GM19239 (cell line): ENCODE data around the gene DSCAM.

Experiments
- DNase-seq: peaks from one replicate; pipeline ENCODE4 v3.0.0; 2011; ENCODE audit warnings: low spot score; ENCODE audit not compliant: insufficient read length
- FAIRE-seq: peaks from 2 replicates; lab custom pipeline; 2011; peaks lifted over from hg19 to GRCh38; lab: Jason Lieb, UNC

The DSCAM gene

DNA sequence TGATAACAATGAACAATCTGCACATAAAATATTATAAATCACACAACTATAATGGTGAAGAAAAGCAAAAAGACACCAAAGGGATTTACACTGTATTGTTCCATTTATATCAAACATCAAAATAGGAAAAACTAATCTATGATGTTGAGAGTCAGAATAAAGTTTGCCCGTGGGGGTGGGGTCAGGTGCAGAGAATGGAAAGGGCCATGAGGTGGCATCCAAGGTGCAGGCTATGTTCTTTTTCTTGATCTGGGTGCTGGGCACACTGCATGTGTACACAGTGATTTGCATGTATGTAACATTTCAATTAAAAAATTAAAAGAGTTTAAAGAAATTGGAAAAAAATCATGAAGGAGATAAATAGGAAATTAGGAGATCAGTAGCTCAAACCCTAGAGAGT lies 127.3 kb downstream of the DSCAM start:
- no peak for DNase-seq
- no peak for FAIRE-seq

DNA sequence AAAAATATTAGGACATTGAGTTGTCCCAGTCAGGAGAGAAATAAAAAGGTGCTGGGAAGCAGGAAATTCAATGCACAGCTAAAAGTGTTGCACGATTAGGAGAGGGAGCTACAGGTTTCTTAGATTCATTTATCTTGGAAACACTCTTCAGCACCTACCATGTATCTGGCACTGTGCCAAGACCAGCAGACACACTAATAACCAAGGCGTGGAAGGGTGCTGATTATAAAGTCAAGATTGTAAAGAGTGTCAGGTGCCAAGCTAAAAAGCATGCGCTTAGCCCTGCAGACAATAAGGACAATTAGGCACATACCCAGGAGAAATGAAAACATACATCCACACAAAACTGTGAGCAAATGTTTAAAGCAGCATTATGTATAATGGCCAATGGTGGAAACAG lies 129.9 kb downstream of the DSCAM start:
- DNase-seq (no peak), FAIRE-seq (no peak)

DNA sequence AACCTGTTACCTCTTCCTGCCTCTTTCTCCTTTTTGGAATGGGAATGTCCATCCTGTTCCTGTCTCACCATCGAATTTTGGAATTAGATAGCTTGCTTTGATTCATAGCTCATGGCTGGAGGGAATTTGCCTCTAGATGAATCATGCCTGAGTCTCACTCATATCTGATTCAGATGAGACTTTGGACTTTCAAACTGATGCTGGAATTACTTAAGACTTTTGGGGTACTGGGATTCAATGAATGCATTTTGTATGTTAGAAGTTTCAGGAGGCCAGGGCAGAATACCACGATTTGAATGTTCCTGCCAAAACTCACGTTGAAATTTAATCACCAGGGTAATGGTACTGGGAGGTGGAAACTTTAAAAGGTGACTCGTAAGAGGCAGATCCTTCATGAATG lies 132.4 kb downstream of the DSCAM start:
- no peak for DNase-seq
- no peak for FAIRE-seq

DNA sequence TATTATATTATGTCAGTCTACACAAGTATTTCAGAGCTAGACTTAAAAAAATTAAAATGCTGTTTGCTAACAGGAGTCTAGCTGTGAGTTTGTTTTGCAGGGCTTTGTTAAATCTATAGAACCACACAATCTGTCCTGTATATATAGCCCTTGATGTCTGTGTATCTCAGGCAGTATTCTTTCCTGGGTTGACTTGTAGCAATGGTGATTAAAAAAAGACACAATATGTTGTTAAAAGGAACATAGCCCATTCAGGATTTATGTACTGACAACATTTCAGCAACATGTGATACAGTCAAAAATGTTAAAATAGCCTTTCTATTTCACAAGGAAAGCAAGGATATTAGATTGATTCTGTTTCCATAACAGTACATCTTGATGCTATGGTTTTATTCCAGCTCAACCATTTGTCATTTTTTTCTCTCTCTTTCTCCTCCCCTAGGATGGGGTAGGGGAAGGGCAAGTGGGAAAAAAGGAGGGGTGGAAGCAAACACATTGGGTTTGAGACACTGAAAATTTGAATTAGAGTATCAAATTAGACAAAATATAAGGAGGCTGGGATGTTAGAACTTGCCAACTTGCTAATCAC lies 139.2 kb downstream of the DSCAM start:
- DNase-seq = no peak
- no peak for FAIRE-seq

DNA sequence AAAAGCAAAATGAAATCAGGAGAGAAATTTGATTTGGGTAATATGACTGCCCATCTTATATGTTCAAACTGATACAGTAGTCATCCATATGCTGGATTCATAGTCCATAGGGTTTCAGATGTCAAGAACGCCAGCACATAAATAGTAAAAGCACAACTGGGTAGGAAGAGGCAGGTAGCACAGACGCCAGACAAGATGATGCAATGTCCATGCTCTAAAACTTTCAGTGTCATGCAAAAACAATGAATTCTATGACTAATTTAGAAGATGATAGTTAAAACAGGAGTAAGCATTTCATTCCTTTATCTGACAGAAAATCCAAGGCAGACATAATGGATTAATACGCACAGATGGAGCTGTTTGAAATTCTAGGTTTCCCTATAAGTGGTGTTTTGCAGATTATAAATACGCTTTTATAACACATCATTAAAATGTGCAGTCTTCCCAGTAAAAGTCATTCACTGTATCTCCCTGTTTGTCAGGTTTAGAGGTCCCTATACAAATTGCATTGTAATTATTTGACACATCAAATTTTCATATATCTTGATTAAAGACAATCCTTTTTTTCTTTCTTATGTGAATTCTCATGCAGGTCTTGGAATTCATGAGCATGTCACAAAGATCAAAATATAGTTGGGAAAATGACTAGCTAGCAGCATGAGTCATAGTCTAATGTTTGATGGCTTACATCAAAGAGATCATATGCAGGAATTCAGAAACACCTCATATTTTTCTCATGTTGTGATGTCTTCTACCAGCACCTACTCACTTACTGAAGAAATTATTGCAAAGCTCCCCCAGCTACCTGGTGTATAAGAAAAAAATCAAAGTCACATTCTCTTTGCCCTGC lies 139.9 kb downstream of the DSCAM start:
- DNase-seq = no peak
- no peak for FAIRE-seq

DNA sequence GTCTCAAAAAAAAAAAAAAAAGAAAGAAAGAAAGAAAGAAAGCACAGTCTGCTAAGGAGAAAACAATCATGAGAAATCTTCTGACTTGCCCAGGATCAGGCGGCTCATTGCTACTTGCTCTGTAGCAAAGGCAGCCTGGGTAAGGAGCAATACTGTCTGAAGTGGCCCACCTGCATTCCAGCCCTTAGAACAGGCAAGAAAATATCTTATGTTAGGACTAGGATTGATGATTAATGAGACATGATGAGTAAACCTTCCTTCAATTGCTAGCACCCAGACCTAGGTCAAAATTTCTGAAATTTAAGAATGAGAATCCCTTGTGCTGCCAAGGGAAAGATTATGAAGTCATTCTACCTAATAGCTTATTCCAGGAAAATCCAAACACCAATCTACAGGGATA lies 140.8 kb downstream of the DSCAM start:
- FAIRE-seq (no peak), DNase-seq (no peak)

DNA sequence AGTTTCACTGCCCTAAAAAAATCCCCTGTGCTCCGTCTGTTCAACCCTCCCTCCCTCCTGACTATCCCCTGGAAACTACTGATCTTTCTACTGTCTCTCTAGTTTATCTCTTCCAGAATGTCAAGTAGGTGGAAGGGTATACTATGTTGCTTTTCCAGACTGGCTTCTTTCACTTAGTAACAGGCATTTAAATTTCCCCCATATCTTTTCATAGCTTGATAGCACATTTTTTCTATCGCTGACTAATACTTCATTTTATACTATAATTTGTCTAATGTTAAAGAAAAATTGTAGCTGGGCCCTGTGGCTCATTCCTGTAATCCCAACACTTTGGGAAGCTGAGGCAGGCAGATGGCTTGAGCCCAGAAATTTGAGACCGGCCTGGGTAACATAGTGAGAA lies 142.8 kb downstream of the DSCAM start:
- no peak for FAIRE-seq
- DNase-seq = no peak

DNA sequence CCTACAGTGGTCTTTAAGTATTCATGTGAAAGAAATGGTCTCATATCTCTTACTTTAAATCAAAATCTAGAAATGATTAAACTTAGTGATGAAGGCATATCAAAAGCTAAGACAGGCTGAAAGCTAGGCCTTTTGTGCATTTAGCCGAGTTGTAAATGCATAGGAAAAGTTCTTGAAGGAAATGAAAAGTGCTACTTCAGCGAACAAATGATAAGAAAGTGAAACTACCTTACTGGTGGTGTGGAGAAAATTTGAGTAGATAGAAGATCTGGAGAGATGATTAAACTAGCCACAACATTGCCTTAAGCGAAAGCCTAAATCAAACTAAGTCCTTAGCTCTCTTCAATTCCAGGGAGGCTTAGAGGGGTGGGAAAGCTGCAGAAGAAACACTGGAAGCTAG lies 147.6 kb downstream of the DSCAM start:
- DNase-seq (no peak), FAIRE-seq (no peak)

DNA sequence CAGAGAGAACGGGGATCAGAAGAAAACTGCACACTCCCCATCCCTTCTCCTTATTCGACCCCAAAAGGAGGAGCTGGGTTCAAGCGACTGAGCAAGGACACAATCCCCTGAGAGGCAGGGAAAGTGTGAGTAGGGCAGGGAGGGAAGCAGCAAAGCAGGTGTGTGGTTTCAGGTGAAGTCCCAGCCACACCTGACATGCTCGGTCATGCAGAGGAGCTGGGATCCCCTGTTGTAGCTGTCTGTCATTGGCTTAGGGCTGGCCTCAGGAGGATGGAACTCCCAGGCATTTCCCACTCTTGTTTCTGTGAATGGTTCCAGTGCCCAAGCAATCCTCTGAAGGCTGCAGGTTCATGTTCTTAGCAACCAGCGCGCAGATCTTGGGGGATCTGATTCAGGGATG lies 150.7 kb downstream of the DSCAM start:
- FAIRE-seq = no peak
- DNase-seq = no peak

DNA sequence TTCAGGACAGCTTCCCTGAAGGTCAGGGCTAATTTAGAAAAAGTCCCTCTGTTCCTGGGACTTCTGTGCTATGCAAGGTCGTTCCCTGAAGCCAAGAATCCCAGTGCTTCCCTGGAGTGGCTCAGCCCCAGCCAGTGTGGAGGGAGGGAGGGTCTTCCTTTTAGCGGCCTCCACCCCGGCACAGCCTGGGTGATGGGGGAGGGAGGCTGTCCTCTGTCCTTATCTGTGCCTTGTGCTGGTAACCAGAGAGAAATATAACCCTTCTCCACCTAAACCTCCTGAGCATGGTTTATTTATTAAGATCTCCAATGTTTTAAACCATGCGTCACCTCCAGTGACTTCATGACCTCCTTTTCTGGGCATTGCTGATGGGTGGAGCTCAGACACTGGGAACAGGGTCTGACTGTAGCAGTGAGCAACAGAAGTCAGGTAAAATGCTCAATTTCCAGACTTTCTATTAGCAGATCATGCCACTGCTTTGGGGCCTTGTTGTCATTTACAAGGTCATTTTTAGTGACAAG lies 157.1 kb downstream of the DSCAM start:
- FAIRE-seq (no peak), DNase-seq (no peak)

DNA sequence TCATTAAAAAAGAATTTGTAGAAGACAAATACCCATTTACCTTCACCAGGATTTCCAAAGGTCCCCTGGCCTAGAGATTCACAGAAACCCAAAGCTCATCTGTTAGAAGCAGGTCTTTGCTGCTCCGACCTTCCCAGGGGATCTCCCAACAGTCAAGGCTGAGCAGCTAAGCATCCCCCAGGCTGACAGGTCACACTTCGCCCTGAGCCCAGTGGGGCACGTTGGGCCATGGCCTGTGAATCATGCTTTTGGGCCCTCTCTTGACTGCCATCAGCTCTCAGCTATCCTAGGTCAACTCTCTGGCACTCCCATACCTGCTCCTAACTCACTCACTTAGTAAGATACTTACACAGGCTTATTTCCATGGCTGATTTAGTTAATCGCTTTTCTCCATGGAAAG lies 157.7 kb downstream of the DSCAM start:
- DNase-seq (no peak), FAIRE-seq (no peak)

DNA sequence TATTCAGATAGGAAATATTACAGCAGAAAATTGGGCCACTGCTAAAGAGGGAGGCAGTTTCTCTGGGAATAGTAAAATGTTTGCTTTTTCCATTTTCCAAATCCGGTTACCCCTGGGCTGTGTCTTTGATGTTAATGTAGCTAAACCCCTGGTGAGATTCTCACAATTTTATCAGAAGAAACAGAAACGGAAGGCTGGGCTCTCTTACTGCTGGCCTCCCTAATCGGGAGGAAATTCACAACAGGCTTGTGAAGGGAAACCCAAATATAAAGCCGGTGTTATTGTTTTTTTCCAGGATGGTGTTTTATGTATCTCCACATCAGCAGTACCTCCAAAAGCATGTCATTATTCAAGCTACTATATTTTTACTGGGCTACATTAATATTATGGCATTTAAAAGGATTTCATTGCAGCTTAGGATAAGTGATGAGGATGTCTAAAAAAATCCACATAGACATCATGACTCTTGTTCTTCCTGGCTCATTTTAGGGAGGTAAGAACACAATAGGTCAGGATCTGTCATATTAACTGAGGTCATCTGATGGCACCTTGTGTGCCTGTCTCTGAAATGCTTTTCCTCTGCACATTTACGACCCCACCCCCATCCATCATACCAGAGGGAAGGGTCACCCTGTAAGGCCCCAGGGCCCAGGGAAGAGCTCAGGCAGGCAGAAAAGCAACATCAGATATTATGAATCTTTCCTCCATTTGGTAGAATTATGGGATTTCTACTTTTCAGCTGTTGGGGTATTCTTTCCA lies 158.7 kb downstream of the DSCAM start:
- no peak for FAIRE-seq
- no peak for DNase-seq

DNA sequence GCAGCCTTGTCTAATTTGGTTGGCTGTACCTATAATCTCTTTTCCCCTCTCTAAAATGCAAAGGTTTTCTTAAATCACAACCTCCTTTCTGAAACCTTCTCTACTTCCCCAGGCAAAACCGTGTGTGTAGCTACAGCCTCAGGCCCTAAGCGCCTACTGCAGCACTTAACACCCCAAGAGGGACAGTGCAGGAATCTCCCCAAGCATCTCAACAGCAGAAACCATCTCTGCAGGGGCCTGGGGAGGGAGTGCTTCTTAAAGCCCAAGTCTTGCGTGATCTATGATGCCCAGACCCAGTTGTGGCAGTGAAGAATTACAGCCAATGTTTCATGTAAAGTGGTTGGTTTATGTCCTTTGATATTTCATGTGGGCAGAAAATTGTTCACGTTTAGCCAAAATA lies 159.3 kb downstream of the DSCAM start:
- no peak for FAIRE-seq
- DNase-seq = no peak

DNA sequence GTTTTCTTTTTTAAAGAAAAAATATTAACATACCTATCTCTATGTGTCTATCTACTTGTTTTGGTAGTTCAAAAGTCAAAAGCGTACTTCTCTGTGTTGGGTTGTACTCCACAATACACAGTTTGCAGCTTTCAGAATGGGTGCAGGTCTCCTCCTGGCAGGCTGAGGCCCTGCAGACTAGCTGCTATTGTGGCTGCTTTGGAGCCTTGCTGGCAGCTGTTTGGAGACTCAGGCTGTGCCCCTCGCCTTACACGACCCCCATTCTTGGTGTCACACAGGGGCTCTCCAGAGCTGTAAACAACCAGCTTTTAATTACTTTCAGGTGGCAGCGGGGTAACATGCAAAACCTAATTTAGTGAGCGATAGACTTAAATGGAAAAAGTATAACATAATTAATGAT lies 160.4 kb downstream of the DSCAM start:
- DNase-seq (no peak), FAIRE-seq (no peak)

DNA sequence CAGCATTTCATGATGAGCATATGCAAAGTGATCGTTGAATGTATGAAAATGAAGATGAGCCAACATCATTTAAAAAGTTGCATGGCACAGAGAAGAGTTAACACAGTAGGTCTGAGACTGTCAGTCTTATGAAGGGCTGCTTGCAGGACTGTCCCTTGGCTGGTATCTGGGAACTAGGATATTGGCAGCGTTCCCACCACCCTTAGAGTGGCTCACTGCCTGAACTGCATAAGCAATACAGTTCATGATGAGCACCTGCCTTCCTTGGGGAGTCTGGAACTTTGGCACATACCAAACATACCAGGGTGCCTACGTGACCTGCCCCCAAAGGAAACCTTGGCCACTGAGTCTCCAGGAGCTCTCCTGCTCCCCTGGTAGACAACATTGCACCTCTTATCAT lies 161.8 kb downstream of the DSCAM start:
- DNase-seq = no peak
- no peak for FAIRE-seq

DNA sequence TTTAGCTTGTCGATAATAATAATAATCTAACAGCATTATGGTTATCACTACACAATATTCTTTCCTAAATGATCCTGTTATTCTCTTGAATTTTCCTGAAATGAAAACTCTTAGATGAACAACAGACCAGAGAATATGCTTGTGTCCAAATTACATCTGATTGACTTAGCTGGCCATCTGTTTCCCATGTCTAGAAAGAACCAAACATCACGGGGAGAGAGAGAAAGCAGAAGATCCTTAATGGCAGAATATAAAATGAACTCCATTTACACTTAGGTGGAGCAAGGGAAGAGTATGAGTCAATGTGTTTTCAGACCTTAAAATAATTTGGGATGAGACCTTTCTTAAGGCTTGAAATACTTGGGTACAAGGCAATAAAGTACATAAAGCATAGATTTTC lies 162.2 kb downstream of the DSCAM start:
- no peak for DNase-seq
- no peak for FAIRE-seq

DNA sequence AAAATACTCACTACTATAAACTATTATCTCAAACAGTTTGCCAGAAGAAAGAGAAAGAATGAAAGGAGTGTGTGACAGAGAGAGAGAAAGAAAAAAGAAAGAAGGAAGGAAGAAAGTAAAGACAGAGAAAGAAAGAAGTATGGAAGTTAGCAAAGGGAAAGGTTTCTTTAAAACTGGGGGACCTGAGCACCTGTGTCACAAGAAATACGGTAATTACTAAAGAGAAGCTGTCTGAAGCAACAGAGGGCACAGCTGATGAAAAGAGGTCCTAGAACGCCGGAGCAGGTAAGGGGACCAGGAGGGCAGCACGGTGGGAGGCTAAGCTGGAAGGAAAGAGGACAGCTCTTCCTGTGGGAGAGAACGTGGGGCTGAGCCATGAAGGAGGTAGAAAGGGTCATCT lies 163.6 kb downstream of the DSCAM start:
- FAIRE-seq (no peak), DNase-seq (no peak)

DNA sequence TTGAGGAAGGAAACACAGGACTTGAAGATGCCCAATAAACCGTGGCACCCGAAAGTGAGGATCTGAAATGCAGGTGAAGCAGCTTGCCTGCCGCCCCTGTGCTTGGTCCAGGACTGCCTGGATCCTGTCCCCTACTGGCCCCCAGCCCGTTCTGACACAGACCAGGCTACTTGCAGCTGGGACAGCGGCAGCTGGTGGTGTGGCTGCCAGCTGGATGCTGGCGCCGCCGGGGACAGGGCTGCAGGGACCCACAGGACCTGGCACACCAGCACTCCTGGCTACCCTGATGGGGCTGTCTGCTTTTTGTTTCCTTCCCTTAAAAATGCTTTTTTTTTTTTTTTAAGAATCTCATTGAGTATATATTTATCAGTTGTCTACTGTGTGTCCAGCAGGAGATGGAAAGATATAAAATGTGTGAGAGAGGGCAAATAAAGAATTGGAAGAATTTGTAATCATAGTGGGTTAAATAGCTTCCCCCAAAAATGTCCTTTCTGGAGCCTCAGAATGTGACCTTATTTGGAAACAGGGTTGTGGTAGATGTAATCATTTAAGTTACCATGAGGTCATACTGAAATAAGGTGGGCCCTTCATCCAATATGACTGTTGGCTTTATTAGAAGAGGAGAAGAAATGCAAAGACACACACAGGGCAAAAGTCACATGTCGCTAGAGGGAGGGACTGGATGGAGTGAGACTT lies 165.6 kb downstream of the DSCAM start:
- DNase-seq = no peak
- FAIRE-seq = no peak

DNA sequence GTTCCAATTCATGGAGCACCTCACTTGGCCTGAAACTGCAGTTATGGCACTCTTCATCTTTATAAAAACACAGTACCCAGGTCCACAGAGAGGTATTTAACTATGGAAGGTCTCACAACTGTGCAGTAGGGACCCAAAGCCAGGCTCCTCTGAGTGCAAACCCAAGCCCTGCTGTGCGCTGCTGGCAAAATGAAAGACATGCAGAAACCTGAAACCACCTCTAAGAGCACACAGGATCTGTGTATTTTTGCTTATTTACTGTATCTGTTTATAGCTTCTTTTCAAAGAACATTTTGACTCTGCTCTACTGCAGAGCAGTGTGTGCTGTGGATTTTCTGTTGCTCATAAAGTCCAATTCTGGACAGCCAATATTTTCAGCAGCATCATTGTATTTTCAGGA lies 166.6 kb downstream of the DSCAM start:
- DNase-seq = no peak
- FAIRE-seq = no peak

DNA sequence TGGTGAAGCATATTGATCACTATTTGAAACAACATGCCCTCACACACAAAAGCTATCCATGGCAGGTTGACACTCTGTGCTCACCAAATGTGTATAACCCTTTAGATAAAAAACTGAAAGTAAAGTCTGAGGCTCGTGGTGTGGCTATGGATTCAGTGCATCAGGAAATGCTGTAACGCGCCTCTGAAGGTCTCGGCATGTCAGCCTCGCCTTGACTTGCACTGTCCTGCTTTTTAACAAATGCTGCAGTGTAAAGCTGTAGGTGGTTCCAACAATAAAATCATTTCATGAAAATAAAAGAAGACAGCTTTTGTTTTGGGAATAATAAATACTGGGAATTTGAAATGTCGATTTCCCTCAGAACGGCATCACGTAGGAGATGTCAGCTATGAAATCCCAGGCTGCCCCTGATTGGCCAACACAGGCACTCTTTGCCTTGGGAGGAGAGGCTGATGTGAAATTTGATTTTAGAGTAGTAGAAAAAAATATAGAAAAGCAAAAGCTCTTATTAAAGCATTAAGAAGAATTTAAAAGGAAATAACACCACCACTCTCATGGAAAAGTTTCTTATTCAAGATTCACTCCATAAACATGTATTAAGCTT lies 168.2 kb downstream of the DSCAM start:
- FAIRE-seq = no peak
- no peak for DNase-seq
